Subcutaneous abdominal adipose tissue (tissue), 5 donors: Measurements from ENCODE around the gene CEP164.
"Not testable (repeated sequence)": the region's sequence is repeated elsewhere in the genome, so short reads cannot be mapped to it uniquely, and the experiment has no call there.

Source experiments
- H3K27ac ChIP-seq: one replicate; pipeline ENCODE4 v1.7.0; 2013; ENCODE audit warnings: low read depth, mild to moderate bottlenecking, inconsistent platforms, low read length, moderate library complexity
- H3K27me3 ChIP-seq, 5 donors: one replicate each; pipeline ENCODE4 v1.7.0; 2013; ENCODE audit warnings: low read length in 5 of 5, inconsistent platforms in 1 of 5; ENCODE audit not compliant: control insufficient read depth in 5 of 5, insufficient read depth in 4 of 5
- H3K36me3 ChIP-seq, 5 donors: one replicate each; pipeline ENCODE4 v1.7.0; 2013; ENCODE audit warnings: low read length in 5 of 5; ENCODE audit not compliant: control insufficient read depth in 5 of 5, insufficient read depth in 5 of 5
- H3K4me1 ChIP-seq, 5 donors: one replicate each; pipeline ENCODE4 v1.7.0; 2013; ENCODE audit warnings: low read length in 5 of 5, mild to moderate bottlenecking in 3 of 5, moderate library complexity in 1 of 5; ENCODE audit not compliant: control insufficient read depth in 5 of 5, insufficient read depth in 5 of 5
- H3K4me3 ChIP-seq, 5 donors: one replicate each; pipeline ENCODE4 v1.7.0; 2013; ENCODE audit warnings: low read length in 5 of 5, low read depth in 1 of 5
- H3K9ac ChIP-seq, 5 donors: one replicate each; pipeline ENCODE4 v1.7.0; 2013; ENCODE audit warnings: low read length in 5 of 5, mild to moderate bottlenecking in 4 of 5, moderate library complexity in 3 of 5
- H3K9me3 ChIP-seq, 5 donors: one replicate each; pipeline ENCODE4 v1.7.0; 2013; ENCODE audit warnings: low read length in 5 of 5; ENCODE audit not compliant: control insufficient read depth in 5 of 5
- donor health status: healthy.
- donor health status: healthy.
- donor health status: healthy.
- donor health status: healthy.
- donor health status: healthy.

CEP164 gene

DNA sequence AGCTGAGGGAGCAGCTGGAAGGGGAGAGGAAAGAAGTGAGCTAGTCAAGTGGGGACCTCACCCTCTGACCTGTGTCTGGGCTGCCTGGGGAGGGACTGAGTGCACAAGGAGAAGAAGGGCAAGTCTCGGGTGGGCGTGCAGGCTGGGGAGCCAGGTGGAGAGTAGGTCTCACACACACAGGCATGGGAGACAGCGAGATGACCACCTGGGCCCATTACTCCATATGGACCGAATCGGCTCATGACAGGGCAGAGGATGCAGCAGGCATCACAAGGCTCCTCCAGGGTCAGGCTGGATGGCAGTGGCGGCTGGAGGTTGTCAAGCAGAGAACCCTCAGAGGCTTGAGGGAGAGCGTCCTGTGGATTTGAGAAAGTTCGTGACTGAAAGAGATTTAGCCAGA is 63.5 kb downstream of the CEP164 start:
- H3K4me1 ChIP-seq = peaks cover 0 to 22% (median 17%) of the 10 kb centered on the region in 5 donors
- H3K27ac ChIP-seq = no peak overlapping the region
- H3K9ac ChIP-seq = no peak overlapping the region
- H3K36me3 ChIP-seq = peaks cover 0 to 85% (median 67%) of the 10 kb centered on the region in 5 donors
- H3K9me3 ChIP-seq = no peaks in the 10 kb centered on the region
- no peaks in the 10 kb centered on the region for H3K27me3 ChIP-seq
- H3K4me3 ChIP-seq = no peak overlapping the region

DNA sequence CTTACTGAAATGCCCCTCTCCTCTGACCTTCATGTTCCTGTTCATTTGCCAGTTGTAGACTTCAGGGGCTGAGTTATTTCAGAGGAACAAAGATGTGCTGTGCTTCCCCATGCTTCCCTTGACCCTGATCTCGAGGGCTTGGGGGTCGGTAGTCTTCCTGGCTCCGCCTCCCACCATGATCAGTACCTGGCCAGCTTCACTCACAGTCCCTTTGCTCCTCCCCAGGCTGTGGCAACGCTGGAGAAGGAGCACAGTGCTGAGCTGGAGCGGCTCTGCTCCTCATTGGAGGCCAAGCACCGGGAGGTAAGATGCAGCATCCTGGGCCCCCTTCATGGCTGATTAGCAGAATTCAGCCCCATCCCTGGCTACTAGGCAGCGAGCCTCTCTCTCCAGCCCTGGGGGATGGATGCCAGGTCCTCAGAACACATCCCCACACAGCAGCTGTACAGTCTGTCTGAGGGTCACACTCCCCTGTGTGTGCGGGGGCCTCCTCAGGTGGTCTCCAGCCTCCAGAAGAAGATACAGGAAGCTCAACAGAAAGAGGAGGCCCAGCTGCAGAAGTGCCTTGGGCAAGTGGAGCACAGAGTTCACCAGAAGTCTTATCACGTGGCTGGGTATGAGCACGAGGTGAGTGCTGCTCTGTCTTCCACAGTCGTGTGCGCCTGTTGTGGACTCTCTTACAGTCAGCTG is 64.5 kb downstream of the CEP164 start:
- Histone ChIP-seq H3K36me3 (peaks cover 0 to 85% (median 71%) of the 10 kb centered on the region in 5 donors), H3K27me3 (no peaks in the 10 kb centered on the region)

DNA sequence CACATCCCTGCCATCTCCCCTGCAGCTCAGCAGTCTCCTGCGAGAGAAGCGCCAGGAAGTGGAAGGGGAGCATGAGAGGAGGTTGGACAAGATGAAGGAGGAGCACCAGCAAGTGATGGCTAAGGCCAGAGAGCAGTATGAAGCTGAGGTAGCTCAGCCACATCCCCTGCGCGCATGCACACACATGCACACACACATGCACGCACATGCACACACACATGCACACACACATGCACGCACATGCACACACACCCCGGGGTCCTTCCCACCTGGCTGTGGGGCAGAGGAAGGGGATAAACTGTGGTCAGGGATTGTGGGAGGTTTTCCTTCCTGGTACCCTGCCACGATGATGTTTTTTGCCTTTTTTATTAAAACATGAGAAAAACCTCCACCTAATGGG is 65.3 kb downstream of the CEP164 start:
- Histone ChIP-seq H3K9me3 (no peaks in the 10 kb centered on the region), H3K27me3 (no peaks in the 10 kb centered on the region), H3K4me1 (peaks cover 0 to 26% (median 20%) of the 10 kb centered on the region in 5 donors), H3K36me3 (peaks cover 0 to 82% (median 69%) of the 10 kb centered on the region in 5 donors), H3K4me3 (no peak overlapping the region), H3K27ac (no peak overlapping the region), H3K9ac (no peak overlapping the region)

More for the DNA sequence above, 64.5 kb downstream of the CEP164 start:
- no peaks in the 10 kb centered on the region for H3K9me3 ChIP-seq
- no peak overlapping the region for H3K9ac ChIP-seq
- H3K27ac ChIP-seq = no peak overlapping the region
- H3K4me1 ChIP-seq = peaks cover 0 to 27% (median 19%) of the 10 kb centered on the region in 5 donors
- H3K4me3 ChIP-seq = no peak overlapping the region

DNA sequence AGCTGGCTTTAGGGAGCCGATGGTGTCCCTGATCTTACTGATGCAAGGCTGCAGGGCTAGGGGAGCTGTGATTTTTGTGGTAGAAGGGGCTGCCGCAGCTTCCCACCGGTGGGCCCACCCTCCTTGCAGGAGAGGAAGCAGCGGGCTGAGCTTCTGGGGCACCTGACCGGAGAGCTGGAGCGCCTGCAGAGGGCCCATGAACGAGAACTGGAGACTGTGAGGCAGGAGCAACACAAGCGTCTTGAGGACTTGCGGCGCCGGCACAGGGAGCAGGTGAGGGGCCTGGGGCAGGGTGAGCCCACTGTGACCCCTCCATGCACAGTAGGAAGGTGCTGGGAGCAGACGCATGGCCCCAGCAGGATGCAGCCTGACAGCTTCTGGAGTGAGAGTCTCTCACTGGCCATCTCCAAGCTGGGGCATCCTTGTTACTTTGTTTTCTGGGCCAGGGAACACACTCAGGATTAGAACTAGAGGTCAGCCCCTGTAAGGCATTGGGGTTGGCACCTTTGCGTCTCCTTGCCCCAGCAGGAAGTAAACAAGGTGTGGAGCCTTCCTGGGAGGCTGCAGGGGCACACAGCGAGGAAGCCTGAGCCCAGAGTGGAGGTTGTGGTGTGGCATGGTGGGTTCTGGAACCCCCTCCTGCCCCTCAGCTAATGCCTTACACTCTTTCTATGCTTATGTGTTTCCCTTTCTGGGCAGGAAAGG is 66.7 kb downstream of the CEP164 start:
- peaks cover 0 to 5% (median 0%) of the 10 kb centered on the region in 5 donors for H3K9me3 ChIP-seq
- H3K4me1 ChIP-seq = peaks cover 0 to 22% (median 20%) of the 10 kb centered on the region in 5 donors
- no peak overlapping the region for H3K4me3 ChIP-seq
- no peak overlapping the region for H3K27ac ChIP-seq
- no peaks in the 10 kb centered on the region for H3K27me3 ChIP-seq
- H3K9ac ChIP-seq = no peak overlapping the region
- peaks cover 0 to 81% (median 73%) of the 10 kb centered on the region in 5 donors for H3K36me3 ChIP-seq

DNA sequence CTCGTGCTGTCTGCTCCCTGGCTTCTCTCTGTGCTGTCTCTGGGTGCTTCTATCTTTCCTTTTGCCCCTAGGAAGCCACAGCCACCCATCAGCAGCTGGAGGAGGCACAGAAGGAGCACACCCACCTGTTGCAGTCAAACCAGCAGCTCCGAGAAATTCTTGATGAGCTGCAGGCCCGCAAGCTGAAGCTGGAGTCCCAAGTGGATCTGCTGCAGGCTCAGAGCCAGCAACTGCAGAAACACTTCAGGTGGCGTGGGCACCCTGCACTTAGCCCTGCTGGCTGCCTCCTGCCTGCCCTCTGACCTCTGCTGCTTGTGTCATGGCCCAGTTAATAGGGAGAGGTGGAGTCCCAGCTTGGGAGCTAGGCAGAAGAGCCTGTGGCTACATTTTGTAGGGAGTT is 67.8 kb downstream of the CEP164 start:
- no peak overlapping the region for H3K9ac ChIP-seq
- H3K4me1 ChIP-seq = peaks cover 0 to 22% (median 20%) of the 10 kb centered on the region in 5 donors
- peaks cover 0 to 5% (median 0%) of the 10 kb centered on the region in 5 donors for H3K9me3 ChIP-seq
- H3K27ac ChIP-seq = no peak overlapping the region
- peaks cover 0 to 78% (median 72%) of the 10 kb centered on the region in 5 donors for H3K36me3 ChIP-seq
- H3K4me3 ChIP-seq = no peak overlapping the region
- H3K27me3 ChIP-seq = no peaks in the 10 kb centered on the region

DNA sequence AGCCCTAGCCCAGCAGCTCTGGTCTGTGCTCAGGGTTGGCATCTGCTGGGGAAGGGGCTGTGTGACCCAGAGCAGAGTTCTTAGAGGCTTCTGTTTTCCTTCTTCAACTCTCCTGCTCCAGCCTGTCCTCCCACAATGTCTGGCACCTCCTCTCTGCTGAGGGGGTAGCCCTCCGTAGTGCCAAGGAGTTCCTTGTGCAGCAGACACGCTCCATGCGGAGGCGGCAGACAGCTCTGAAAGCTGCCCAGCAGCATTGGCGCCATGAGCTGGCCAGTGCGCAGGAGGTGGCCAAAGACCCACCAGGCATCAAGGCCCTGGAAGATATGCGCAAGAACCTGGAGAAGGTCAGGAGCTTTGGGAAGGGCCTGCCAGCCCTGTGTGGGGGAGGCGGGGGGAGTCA is 69.3 kb downstream of the CEP164 start:
- peaks cover 0 to 5% (median 0%) of the 10 kb centered on the region in 5 donors for H3K9me3 ChIP-seq
- peaks cover 0 to 63% (median 57%) of the 10 kb centered on the region in 5 donors for H3K36me3 ChIP-seq

DNA sequence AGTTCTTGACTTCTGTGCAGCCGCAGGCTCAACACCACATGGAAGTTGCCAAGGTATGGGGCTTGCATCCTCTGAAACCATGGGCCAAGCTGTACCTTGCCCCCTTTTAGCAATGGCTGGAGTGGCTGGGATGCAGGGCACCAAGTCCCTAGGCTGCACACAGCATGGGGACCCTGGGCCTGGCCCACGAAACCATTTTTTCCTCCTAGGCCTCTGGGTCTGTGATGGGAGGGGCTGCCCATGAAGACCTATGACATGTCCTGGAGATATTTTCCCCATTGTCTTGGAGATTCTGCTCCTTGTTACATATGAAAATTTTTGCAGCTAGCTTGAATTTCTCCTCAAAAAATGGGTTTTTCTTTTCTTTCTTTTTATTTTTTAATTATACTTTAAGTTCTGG is 71.0 kb downstream of the CEP164 start:
- H3K4me3 ChIP-seq, H3K9ac ChIP-seq, H3K27ac ChIP-seq, H3K9me3 ChIP-seq, H3K27me3 ChIP-seq: not testable (repeated sequence)
- Histone ChIP-seq H3K4me1 (peaks cover 0 to 22% (median 20%) of the 10 kb centered on the region in 5 donors), H3K36me3 (peaks cover 0 to 47% (median 40%) of the 10 kb centered on the region in 5 donors)

More for the DNA sequence above, 69.3 kb downstream of the CEP164 start:
- Histone ChIP-seq H3K27me3 (no peaks in the 10 kb centered on the region), H3K9ac (no peak overlapping the region), H3K4me1 (peaks cover 0 to 22% (median 20%) of the 10 kb centered on the region in 5 donors), H3K27ac (no peak overlapping the region), H3K4me3 (no peak overlapping the region)

DNA sequence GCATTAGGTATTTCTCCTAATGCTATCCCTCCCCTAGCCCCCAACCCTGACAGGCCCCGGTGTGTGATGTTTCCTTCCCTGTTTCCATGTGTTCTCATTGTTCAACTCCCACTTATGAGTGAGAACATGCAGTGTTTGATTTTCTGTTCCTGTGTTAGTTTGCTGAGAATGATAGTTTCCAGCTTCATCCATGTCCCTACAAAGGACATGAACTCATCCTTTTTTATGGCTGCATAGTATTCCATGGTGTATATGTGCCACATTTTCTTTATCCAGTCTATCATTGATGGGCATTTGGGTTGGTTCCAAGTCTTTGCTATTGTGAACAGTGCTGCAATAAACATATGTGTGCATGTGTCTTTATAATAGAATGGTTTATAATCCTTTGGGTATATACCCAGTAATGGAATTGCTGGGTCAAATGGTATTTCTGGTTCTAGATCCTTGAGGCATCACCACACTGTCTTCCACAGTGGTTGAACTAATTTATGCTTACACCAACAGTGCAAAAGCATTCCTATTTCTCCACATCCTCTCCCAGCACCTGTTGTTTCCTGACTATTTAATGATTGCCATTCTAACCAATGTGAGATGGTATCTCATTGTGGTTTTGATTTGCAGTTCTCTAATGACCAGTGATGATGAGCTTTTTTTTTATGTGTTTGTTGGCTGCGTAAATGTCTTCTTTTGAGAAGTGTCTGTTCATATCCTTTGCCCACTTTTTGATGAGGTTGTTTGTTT is 71.6 kb downstream of the CEP164 start:
- not testable (repeated sequence) for H3K9me3 ChIP-seq, H3K27me3 ChIP-seq, H3K27ac ChIP-seq, H3K9ac ChIP-seq, H3K4me3 ChIP-seq
- Histone ChIP-seq H3K4me1 (peaks cover 0 to 22% (median 20%) of the 10 kb centered on the region in 5 donors), H3K36me3 (peaks cover 0 to 42% (median 34%) of the 10 kb centered on the region in 5 donors)

DNA sequence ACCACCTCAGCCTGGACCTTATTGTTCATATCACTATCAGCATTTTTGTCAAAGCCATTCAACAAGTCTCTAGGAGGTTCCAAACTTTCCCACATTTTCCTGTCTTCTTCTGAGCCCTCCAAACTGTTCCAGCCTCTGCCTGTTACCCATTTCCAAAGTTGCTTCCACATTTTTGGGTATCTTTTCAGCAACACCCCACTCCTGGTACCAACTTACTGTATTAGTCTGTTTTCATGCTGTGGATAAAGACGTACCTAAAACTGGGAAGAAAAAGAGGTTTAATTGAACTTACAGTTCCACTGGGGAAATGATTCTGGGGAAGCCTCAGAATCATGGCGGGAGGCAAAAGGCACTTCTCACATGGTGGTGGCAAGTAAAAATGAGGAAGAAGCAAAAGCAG is 78.2 kb downstream of the CEP164 start:
- not testable (repeated sequence) for H3K9ac ChIP-seq, H3K4me1 ChIP-seq, H3K27me3 ChIP-seq, H3K4me3 ChIP-seq, H3K27ac ChIP-seq, H3K9me3 ChIP-seq
- peaks cover 0 to 50% (median 36%) of the 10 kb centered on the region in 5 donors for H3K36me3 ChIP-seq
